Upper lobe of left lung (tissue), 6 donors: ENCODE results near the gene UBE4A. TPM values are rescaled to one million over a fixed set of nuclear protein-coding genes. Genes with fewer than 3 reads are reported as not detected.

ENCODE experiments used
- ATAC-seq, 2 donors: fragments of 200-7000 bp; cut with Tn5 transposase; one replicate each; pipeline ENCODE4 v1.9.1; 2022; ENCODE audit warnings: mild to moderate bottlenecking in 2 of 2, moderate library complexity in 2 of 2; ENCODE audit not compliant: low FRiP score in 2 of 2
- DNase-seq, 2 donors: peaks; one replicate each; pipeline ENCODE4 v3.0.0-alpha.2; 2019 to 2020
- H3K27ac ChIP-seq, 4 donors: fragments of 200-600 bp; sonication (generic); one replicate each; pipeline ENCODE4 v1.5.1; 2016 to 2019
- H3K27me3 ChIP-seq, 4 donors: fragments of 200-600 bp; sonication (generic); one replicate each; pipeline ENCODE4 v1.5.1; 2017 to 2019
- H3K36me3 ChIP-seq, 4 donors: fragments of 200-600 bp; sonication (generic); one replicate each; pipeline ENCODE4 v1.5.1; 2016 to 2019
- H3K4me1 ChIP-seq, 4 donors: fragments of 200-600 bp; sonication (generic); one replicate each; pipeline ENCODE4 v1.5.1; 2018 to 2019
- H3K4me3 ChIP-seq, 4 donors: fragments of 200-600 bp; sonication (generic); one replicate each; pipeline ENCODE4 v1.5.1; 2017 to 2019; ENCODE audit warnings: mild to moderate bottlenecking in 2 of 4, moderate library complexity in 1 of 4
- H3K9me3 ChIP-seq, 4 donors: fragments of 200-600 bp; sonication (generic); one replicate each; pipeline ENCODE4 v1.5.1; 2018 to 2019
- EP300 ChIP-seq, 4 donors: sonication (generic); formaldehyde crosslinking; IDR thresholded peaks; one replicate each; pipeline ENCODE4 v1.5.1; 2017; ENCODE audit warnings: antibody characterized with exemption in 4 of 4, control low read depth in 2 of 4
- POLR2A ChIP-seq, 4 donors: fragments of 450-650 bp; IDR thresholded peaks; one replicate each; pipeline ENCODE4 v1.5.1; 2016 to 2017; ENCODE audit warnings: antibody characterized with exemption in 4 of 4, mild to moderate bottlenecking in 2 of 4
- POLR2AphosphoS5 ChIP-seq, 2 donors: sonication (generic); formaldehyde crosslinking; IDR thresholded peaks; one replicate each; pipeline ENCODE4 v1.5.1; 2017; ENCODE audit warnings: antibody characterized with exemption in 2 of 2
- WGBS, 2 donors: methylation state at CpG; one replicate each; pipeline ENCODE4 v1.1.5; 2017 to 2018; 5-methylcytosine and 5-hydroxymethylcytosine counted together
- small RNA-seq, 4 donors: library from RNA; depleted of rRNA; stranded (forward); fragments of <200 nt; gene quantifications; one replicate each; pipeline ENCODE3, GENCODE V24; 2016
- total RNA-seq, 6 donors: library from RNA; depleted of rRNA in 4 of 6; stranded (reverse); fragments of >200 nt in 4 of 6; gene quantifications; one replicate each; pipeline versions ENCODE4 v1.1.0 to v1.2.1, GENCODE V29; 2016 to 2021
- TF ChIP-seq, protein P1 (sequence below), 6 experiments: fragments of 450-650 bp in 4 of 6; fragments of 200-600 bp in 2 of 6; sonication (generic) in 2 of 6; IDR thresholded peaks; one replicate each; pipeline ENCODE4 v1.5.1; 2016 to 2019; ENCODE audit warnings: antibody characterized with exemption in 6 of 6
- donor health status: DM: no; HTN: no; CAD: no; lungs with moderate emphysema.
- donor health status: DM: no; HTN: yes; CAD: no; lungs with severe emphysema.

The UBE4A gene
- total RNA-seq, 6 donors from 2014 or later: 22.5 to 49.2 (median 38.2) TPM

DNA sequence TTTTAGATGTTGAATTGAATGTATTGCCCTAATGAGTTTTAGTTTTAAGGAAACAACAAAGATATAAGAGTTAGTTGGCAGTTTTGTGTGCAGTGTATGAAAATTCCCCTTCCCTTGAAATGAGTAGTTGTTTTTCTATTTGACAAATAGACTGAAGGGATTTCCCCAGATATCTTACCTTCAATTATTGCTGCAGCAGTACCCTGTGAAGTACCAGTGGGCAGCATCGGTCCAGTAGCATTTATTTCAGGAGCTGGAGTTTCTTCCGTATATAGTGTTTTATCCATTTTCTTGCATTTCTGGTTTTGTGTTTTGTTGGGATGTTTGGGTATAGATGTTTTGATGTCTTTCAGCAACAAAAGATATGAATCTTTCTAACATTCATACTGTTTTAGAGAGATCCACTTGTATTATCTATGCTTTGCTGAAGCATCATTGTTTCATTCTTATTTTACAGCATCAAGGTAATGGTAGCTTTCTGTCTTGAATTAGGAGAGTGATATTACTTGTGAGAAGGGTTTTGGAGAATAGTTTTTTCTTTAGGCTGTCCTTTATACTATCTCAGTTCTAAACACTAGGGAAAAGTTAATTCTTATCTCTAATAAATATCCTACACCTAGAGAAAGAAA, 84.3 kb downstream of the UBE4A start:
- no peak overlapping the region for H3K27ac ChIP-seq
- ATAC-seq: no peak
- TF ChIP-seq EP300 (IDR thresholded peaks at IDR 0.05) (no peak), POLR2A (IDR thresholded peaks at IDR 0.05) (no peak), POLR2AphosphoS5 (IDR thresholded peaks at IDR 0.05) (no peak)
- TF ChIP-seq, protein P1, sequence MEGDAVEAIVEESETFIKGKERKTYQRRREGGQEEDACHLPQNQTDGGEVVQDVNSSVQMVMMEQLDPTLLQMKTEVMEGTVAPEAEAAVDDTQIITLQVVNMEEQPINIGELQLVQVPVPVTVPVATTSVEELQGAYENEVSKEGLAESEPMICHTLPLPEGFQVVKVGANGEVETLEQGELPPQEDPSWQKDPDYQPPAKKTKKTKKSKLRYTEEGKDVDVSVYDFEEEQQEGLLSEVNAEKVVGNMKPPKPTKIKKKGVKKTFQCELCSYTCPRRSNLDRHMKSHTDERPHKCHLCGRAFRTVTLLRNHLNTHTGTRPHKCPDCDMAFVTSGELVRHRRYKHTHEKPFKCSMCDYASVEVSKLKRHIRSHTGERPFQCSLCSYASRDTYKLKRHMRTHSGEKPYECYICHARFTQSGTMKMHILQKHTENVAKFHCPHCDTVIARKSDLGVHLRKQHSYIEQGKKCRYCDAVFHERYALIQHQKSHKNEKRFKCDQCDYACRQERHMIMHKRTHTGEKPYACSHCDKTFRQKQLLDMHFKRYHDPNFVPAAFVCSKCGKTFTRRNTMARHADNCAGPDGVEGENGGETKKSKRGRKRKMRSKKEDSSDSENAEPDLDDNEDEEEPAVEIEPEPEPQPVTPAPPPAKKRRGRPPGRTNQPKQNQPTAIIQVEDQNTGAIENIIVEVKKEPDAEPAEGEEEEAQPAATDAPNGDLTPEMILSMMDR (IDR thresholded peaks at IDR 0.05): no peak

DNA sequence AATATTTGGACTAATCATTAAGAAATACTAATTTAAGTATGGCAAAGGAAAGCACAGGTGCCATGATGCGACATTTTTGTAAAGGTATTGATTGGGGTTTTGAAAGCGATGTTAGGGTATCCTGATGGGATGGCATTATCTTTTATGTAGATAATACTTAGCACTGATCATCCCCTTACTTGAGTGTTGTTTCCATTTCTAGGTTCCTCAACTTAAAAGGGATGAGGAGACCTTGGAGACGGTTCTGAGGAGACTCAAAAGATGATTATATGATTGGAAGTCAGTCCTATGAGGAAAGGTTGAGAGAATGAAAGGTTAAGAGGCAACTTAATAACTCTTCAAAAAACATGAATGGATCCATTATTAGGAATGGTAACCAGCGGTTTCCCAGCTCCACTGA, 88.0 kb downstream of the UBE4A start:
- TF ChIP-seq POLR2AphosphoS5 (IDR thresholded peaks at IDR 0.05) (no peak), EP300 (IDR thresholded peaks at IDR 0.05) (no peak), POLR2A (IDR thresholded peaks at IDR 0.05) (no peak)
- TF ChIP-seq, protein P1 (IDR thresholded peaks at IDR 0.05): no peak
- Histone ChIP-seq H3K36me3 (peaks cover 0 to 5% (median 0%) of the 10 kb centered on the region in 4 donors), H3K9me3 (no peaks in the 10 kb centered on the region), H3K27me3 (no peaks in the 10 kb centered on the region), H3K4me1 (peaks cover 17 to 37% (median 20%) of the 10 kb centered on the region in 4 donors), H3K27ac (no peak overlapping the region), H3K4me3 (no peak overlapping the region)
- DNase-seq (no peak), ATAC-seq (no peak)
- 90% methylated on average over 4 of the region's 4 CpGs for WGBS, 2 donors

More for the DNA sequence above, 84.3 kb downstream of the UBE4A start:
- Histone ChIP-seq H3K27me3 (no peaks in the 10 kb centered on the region), H3K4me1 (peaks cover 49 to 63% (median 52%) of the 10 kb centered on the region in 4 donors), H3K4me3 (no peak overlapping the region), H3K9me3 (no peaks in the 10 kb centered on the region), H3K36me3 (no peaks in the 10 kb centered on the region)
- 61 to 75% methylated on average over 2 of the region's 2 CpGs for WGBS, 2 donors
- DNase-seq: no peak

DNA sequence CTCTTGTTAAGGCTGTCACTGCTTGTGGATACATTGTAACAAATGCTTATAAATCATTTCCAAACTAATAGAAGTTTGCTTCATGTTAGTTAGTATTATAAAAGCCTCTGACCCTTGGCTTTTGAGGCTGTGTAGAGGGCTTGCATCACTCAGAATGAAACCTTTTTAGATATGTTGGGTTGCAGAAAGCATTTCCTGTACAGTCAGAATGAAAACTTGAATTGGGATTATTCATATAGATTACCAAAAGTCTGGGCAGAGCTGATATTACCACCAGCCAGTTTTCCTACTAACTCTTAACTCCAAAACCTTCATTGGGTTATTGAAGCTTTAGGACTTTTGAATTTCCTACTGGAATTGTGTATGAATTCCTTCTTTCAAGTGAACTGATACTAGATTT, 88.9 kb downstream of the UBE4A start:
- no peak overlapping the region for H3K4me3 ChIP-seq
- TF ChIP-seq, protein P1 (IDR thresholded peaks at IDR 0.05): no peak
- TF ChIP-seq EP300 (IDR thresholded peaks at IDR 0.05) (no peak), POLR2AphosphoS5 (IDR thresholded peaks at IDR 0.05) (no peak), POLR2A (IDR thresholded peaks at IDR 0.05) (no peak)
- no peak for ATAC-seq
- H3K36me3 ChIP-seq: peaks cover 0 to 5% (median 0%) of the 10 kb centered on the region in 4 donors
- H3K9me3 ChIP-seq: no peaks in the 10 kb centered on the region
- H3K27ac ChIP-seq: peak overlapping the region in 1 of 4 donors; percentile 44
- H3K27me3 ChIP-seq: no peaks in the 10 kb centered on the region
- DNase-seq: no peak
- peaks cover 9 to 29% (median 14%) of the 10 kb centered on the region in 4 donors for H3K4me1 ChIP-seq

Small RNAs within 50 kb of the gene (small RNA-seq; reads per million reads assigned to genes)
- gene AP001582.1: 0 reads per million in 4 donors

Other genes with a start within 250 kb of the UBE4A start
- gene SCN4B, start 206.8 kb upstream of the UBE4A start, total RNA-seq: 1 to 10 TPM in 5 of 6 donors, under 1 TPM in 1; under 0.01 to 5.5 (median 3.3) TPM
- 1 to 10 TPM in 1 of 6 donors, under 1 TPM in 3, not detected in 2; 0.22 to 2.4 (median 0.32) TPM for gene SCN2B, start 183.0 kb upstream of the UBE4A start, total RNA-seq
- 100 to 1,000 TPM in 2 of 6 donors, 10 to 100 TPM in 4; 33.0 to 105 (median 49.5) TPM for gene JAML, start 134.6 kb upstream of the UBE4A start, total RNA-seq
- gene MPZL3, start 107.2 kb upstream of the UBE4A start, total RNA-seq: 10 to 100 TPM in 4 of 6 donors, 1 to 10 TPM in 2; 2.3 to 27.7 (median 10.4) TPM
- 100 to 1,000 TPM in 3 of 6 donors, 10 to 100 TPM in 3; 51.6 to 146 (median 110) TPM for gene MPZL2, start 95.3 kb upstream of the UBE4A start, total RNA-seq
- gene CD3E, start 54.9 kb upstream of the UBE4A start, total RNA-seq: 10 to 100 TPM in 2 of 6 donors, 1 to 10 TPM in 4; 3.9 to 13.6 (median 9.1) TPM
- 10 to 100 TPM in 3 of 6 donors, 1 to 10 TPM in 3; 4.1 to 22.3 (median 7.6) TPM for gene CD3D, start 16.9 kb upstream of the UBE4A start, total RNA-seq
- gene CD3G, start 15.3 kb upstream of the UBE4A start, total RNA-seq: 1 to 10 TPM in 4 of 6 donors, under 1 TPM in 1, not detected in 1; 1.00 to 5.5 (median 1.9) TPM
- 100 to 1,000 TPM in 2 of 6 donors, 10 to 100 TPM in 4; 22.2 to 178 (median 58.0) TPM for gene ATP5MG, start 42.0 kb downstream of the UBE4A start, total RNA-seq
- gene KMT2A, start 76.9 kb downstream of the UBE4A start, total RNA-seq: 10 to 100 TPM; 42.0 to 97.1 (median 58.4) TPM
- gene TTC36, start 167.9 kb downstream of the UBE4A start, total RNA-seq: 1 to 10 TPM in 3 of 6 donors, under 1 TPM in 1, not detected in 2; 0.34 to 9.4 (median 1.5) TPM
- 10 to 100 TPM; 20.0 to 58.7 (median 28.0) TPM for gene TMEM25, start 171.6 kb downstream of the UBE4A start, total RNA-seq
- gene IFT46, start 206.3 kb downstream of the UBE4A start, total RNA-seq: 10 to 100 TPM in 5 of 6 donors, 1 to 10 TPM in 1; 7.5 to 38.3 (median 21.5) TPM
- gene ARCN1, start 212.8 kb downstream of the UBE4A start, total RNA-seq: 100 to 1,000 TPM in 3 of 6 donors, 10 to 100 TPM in 3; 29.3 to 121 (median 94.6) TPM
- 100 to 1,000 TPM in 3 of 6 donors, 10 to 100 TPM in 3; 45.5 to 188 (median 100) TPM for gene PHLDB1, start 248.0 kb downstream of the UBE4A start, total RNA-seq